DOHH2 (cell line): ENCODE measurements around the gene OCSTAMP.

Experiments used
- H3F3A ChIP-seq: fragments of 200-600 bp; sonication (generic), shearing (Covaris generic); 2 replicates; pipeline ENCODE4 v1.6.0; 2016; ENCODE audit warnings: antibody characterized with exemption, mild to moderate bottlenecking; ENCODE audit not compliant: control insufficient read depth, insufficient read depth
- H3K27ac ChIP-seq: fragments of 200-600 bp; sonication (generic); 2 replicates; pipeline ENCODE4 v1.5.1; 2014; ENCODE audit warnings: low read depth, mild to moderate bottlenecking, low read length, moderate library complexity
- H3K27me3 ChIP-seq: fragments of 200-600 bp; sonication (generic); 2 replicates; pipeline ENCODE4 v1.6.1; 2014; ENCODE audit warnings: mild to moderate bottlenecking, low read length, mixed read lengths; ENCODE audit not compliant: control insufficient read depth
- H3K36me3 ChIP-seq: fragments of 200-600 bp; sonication (generic); 2 replicates; pipeline ENCODE4 v1.6.1; 2014; ENCODE audit warnings: mild to moderate bottlenecking, low read length, moderate library complexity, mixed read lengths; ENCODE audit not compliant: control insufficient read depth
- H3K4me1 ChIP-seq: fragments of 200-600 bp; sonication (generic); 2 replicates; pipeline ENCODE4 v1.6.1; 2014; ENCODE audit warnings: mild to moderate bottlenecking, low read length, mixed read lengths; ENCODE audit not compliant: control insufficient read depth
- H3K4me2 ChIP-seq: fragments of 200-600 bp; sonication (generic); 2 replicates; pipeline ENCODE4 v1.6.0; 2014; ENCODE audit warnings: mild to moderate bottlenecking, low read length, moderate library complexity
- H3K4me3 ChIP-seq: fragments of 200-600 bp; sonication (generic); 2 replicates; pipeline ENCODE4 v1.5.1; 2014; ENCODE audit warnings: mild to moderate bottlenecking, low read length, mixed read lengths
- H3K79me2 ChIP-seq: fragments of 200-600 bp; sonication (generic); 2 replicates; pipeline ENCODE4 v1.6.1; 2014; ENCODE audit warnings: mild to moderate bottlenecking, low read length, mixed read lengths; ENCODE audit not compliant: control insufficient read depth
- H3K9me2 ChIP-seq: fragments of 200-600 bp; sonication (generic); replicated peaks from 2 replicates; pipeline ENCODE4 v1.6.1; 2014; ENCODE audit warnings: mild to moderate bottlenecking, low read length, mixed read lengths; ENCODE audit not compliant: control insufficient read depth
- H3K9me3 ChIP-seq: fragments of 200-600 bp; sonication (generic); 2 replicates; pipeline ENCODE4 v1.6.1; 2014; ENCODE audit warnings: antibody characterized with exemption, low read length, mixed read lengths; ENCODE audit not compliant: control insufficient read depth, insufficient read depth
- H4K20me1 ChIP-seq: fragments of 200-600 bp; sonication (generic); 2 replicates; pipeline ENCODE4 v1.6.0; 2014; ENCODE audit warnings: low read depth, mild to moderate bottlenecking, antibody characterized with exemption, low read length, moderate library complexity; ENCODE audit not compliant: control insufficient read depth, insufficient read depth
- CTCF ChIP-seq: fragments of 200-600 bp; sonication (generic); IDR thresholded peaks from one replicate; pipeline ENCODE4 v1.5.1; 2014; ENCODE audit warnings: antibody characterized with exemption, mild to moderate bottlenecking, low read depth, low read length; ENCODE audit not compliant: poor library complexity, severe bottlenecking
- EZH2phosphoT487 ChIP-seq: fragments of 200-600 bp; sonication (generic); IDR thresholded peaks from 2 replicates; pipeline ENCODE4 v1.6.1; 2017; ENCODE audit warnings: borderline replicate concordance, mild to moderate bottlenecking, antibody characterized with exemption, low read length, moderate library complexity, mixed read lengths

The OCSTAMP gene

GRCh38 chr20:46494077-46494476 lies 56.4 kb downstream of the OCSTAMP start:
- Histone ChIP-seq H3K9me3 (no peaks in the 10 kb centered on the region), H3K9me2 (no peaks in the 10 kb centered on the region), H3K79me2 (no peaks in the 10 kb centered on the region), H4K20me1 (no peaks in the 10 kb centered on the region), H3F3A (no peaks in the 10 kb centered on the region), H3K36me3 (no peaks in the 10 kb centered on the region), H3K4me2 (no peak overlapping the region), H3K4me3 (no peak overlapping the region), H3K27me3 (0 out of 2 replicates have a peak, but pooled peaks cover 7% of the 10 kb centered on the region), H3K27ac (no peak overlapping the region), H3K4me1 (no peaks in the 10 kb centered on the region)
- TF ChIP-seq CTCF (no peak), EZH2phosphoT487 (no peak)

- TF ChIP-seq CTCF (no peak), EZH2phosphoT487 (no peak)
- peaks cover 7% of the 10 kb centered on the region; the same call in 1 of the 2 replicates for H3K27me3 ChIP-seq
- no peak overlapping the region for H3K27ac ChIP-seq
- no peaks in the 10 kb centered on the region for H3F3A ChIP-seq
- no peaks in the 10 kb centered on the region for H3K4me1 ChIP-seq
- H4K20me1 ChIP-seq: no peaks in the 10 kb centered on the region
- no peaks in the 10 kb centered on the region for H3K36me3 ChIP-seq
- no peak overlapping the region for H3K4me3 ChIP-seq
- H3K9me3 ChIP-seq: no peaks in the 10 kb centered on the region
- no peaks in the 10 kb centered on the region for H3K79me2 ChIP-seq
- H3K4me2 ChIP-seq: no peak overlapping the region
- no peaks in the 10 kb centered on the region for H3K9me2 ChIP-seq
Observed at GRCh38 chr20:46491354-46491753, 59.1 kb downstream of the OCSTAMP start.
